Caki2 (cell line): ENCODE data around the gene ITPRIP. TPM values are rescaled to one million over a fixed set of nuclear protein-coding genes. Genes with fewer than 3 reads are reported as not detected.

Experiments
- DNase-seq: peaks from one replicate; pipeline ENCODE4 v3.0.0-alpha.2; 2015; ENCODE audit warnings: low read depth
- in situ Hi-C: cut with HindIII; loops from 2 replicates; pipeline ENCODE4 v1.10.0; 2016; ENCODE audit warnings: low sequenced_read_pairs, low pct_unique_long_range_greater_than_20kb, mixed read lengths
- total RNA-seq: library from RNA; depleted of rRNA; stranded (reverse); fragments of >200 nt; shearing (Covaris generic); gene quantifications from 2 replicates; pipeline ENCODE4 v1.2.3, GENCODE V29; 2014; ENCODE audit warnings: low replicate concordance; rRNA removed

Gene ITPRIP, protein sequence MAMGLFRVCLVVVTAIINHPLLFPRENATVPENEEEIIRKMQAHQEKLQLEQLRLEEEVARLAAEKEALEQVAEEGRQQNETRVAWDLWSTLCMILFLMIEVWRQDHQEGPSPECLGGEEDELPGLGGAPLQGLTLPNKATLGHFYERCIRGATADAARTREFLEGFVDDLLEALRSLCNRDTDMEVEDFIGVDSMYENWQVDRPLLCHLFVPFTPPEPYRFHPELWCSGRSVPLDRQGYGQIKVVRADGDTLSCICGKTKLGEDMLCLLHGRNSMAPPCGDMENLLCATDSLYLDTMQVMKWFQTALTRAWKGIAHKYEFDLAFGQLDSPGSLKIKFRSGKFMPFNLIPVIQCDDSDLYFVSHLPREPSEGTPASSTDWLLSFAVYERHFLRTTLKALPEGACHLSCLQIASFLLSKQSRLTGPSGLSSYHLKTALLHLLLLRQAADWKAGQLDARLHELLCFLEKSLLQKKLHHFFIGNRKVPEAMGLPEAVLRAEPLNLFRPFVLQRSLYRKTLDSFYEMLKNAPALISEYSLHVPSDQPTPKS
- 16.6 and 18.3 TPM in 2 replicates for total RNA-seq

DNA sequence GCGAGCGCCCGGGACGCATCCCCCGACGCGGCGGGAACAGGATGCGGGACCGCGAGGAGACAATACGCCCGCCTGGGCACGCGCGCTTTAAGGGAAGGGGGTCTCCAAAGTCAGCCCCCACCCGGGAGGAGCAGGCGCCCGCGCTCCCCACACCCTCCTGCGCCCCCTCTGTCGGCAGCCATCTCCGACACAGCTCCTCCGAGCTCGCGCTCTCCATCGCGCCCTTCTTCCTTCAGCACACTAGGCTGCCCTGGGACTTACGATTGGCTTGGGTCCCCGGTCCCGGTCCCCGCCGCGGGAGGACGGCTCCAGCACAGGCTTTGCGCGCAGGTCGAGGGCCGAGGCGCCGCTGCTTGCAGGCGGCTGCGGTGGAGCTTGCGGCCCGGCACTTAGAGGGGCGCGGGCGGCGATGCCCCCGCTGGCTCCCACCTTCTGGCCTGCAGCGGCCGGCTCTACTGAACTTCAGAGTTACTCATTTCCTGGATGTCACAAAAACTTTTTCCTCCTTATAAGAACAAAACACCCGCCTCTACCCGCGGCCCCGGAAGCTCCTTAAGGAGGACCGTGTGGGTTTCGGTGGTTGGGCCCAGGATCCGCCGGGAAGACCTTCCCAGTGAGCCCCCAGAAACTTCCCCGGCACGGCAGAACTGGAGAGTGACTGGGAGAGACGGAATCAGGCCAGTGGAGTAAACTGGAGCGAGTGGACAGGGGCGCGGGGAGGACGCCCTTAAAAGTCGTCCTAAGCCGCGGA, at the start of gene ITPRIP:
Gene ITPRIP, minus strand, starts transcription at position 481 of the 751 bp plus-strand sequence. CDS start 22,414 bp downstream, outside the sequence.
- in situ Hi-C loops, result no loop called here
- peak; percentile 84 for DNase-seq

DNA sequence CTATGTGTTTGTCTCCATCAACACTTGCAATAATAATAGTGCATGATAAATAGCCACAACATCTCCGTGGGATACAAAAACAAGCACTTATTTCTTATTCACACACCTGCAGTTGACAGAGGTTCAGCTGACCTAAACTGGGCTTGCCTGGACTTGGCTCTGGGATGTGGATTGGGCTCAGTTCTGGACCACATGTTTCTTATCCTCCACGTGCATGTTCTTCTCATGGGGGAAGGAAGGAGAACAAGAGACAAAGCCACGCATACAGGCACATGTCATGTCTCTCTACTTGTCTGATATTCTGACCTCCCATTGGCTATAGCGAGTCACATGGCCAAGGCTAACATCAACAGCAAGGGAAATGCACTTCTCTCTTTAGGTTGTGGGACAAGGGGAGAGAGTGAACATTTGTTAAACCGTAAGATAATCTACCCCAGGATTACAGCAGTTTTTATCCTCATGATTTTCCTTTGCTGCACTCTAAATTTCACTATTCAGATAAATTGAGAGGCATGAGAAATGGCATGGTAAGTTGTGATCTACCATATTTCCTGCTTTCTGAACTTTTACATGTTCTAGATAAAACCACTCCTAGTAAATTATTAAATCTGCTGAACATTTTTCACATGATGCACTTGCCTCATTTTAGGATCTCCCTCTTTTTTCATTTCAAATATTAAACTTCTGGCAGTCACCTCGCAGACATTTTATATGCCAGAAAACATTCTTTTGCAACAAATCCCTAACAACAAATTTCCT, 49.0 kb upstream of the ITPRIP start:
- in situ Hi-C loops, result no loop called here
- DNase-seq, result no peak

DNA sequence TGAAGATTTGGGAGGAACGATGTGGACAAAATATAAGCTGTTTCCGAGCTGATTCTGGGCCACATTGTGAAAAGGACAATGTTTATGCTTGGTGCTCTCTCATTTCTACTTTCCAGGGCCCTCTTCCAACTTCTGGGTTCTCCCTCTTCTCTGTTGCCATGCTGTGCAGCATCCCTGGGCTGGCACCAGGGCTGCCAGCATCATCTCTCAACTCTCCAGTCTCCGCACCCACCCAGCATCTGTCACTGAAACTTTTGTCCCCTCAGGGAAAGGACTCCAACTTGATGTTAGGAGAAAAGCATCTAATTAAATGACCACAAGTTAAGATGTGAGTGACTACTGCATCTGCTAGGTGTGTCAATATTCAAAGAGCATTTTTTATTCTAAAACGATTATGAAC, 42.1 kb upstream of the ITPRIP start:
- no peak for DNase-seq
- in situ Hi-C loops, result no loop called here

DNA sequence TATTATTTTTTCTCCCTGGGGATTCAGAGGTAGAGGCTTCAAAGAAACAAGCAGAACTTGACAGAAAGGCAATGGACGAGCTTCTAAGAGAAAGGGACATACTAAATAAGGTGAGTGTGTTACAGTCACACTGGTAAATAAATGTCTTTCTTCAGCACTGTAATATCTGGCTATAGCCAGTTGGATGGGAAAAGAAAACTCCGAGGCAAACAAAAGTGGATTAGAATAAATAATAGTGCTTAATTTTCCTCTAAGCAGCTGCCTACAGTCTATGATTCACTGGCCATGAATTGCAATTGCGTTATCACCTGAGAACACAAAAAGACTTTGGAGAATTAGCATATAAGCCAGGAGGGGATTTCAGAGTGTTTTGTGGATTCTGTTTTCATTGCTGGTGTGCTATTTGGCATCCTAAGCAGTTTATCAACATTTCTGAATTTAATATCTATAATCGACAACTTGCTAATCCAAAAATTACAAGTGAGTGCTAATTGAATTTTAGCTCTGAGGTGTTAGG, 38.6 kb upstream of the ITPRIP start:
- DNase-seq, result no peak
- in situ Hi-C loops, result no loop called here

DNA sequence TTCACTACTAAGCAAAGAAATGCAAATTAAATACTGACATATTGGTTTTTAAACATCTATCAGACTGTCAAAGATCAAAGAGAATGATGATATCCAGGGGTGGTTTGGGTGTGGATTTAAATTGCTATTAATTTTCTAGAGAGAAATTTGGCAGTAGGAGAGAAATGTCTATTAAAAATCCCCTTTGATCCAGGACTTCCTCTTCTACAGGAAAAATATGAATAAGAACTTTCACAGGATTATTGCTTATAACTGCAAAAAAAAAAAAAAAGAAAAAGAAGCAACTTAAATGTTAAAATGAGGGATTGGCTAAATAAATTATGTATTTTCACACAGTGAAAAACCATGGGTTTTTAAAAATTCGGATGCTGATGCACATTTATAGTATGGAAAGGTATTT, 36.3 kb upstream of the ITPRIP start:
- DNase-seq, result no peak
- in situ Hi-C loops, result no loop called here

DNA sequence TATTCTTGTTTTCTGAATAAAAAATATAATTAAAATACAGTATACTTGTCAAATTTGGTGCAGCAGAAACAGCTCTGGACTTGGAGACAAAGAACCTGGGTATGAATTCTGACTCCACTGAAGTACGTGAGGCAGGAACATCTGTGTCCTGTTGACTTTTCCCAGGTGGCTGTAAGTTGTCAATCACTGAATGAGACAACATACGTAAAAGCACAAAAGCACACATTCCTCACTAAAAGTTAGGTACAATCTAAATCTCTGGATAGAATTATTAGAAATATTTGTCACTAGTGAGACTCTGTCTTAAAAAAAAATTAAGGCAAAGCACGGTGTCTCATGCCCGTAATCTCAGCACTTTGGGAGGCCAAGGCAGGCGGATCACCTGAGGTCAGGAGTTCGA, 33.5 kb upstream of the ITPRIP start:
- in situ Hi-C loops, result no loop called here
- no peak for DNase-seq

DNA sequence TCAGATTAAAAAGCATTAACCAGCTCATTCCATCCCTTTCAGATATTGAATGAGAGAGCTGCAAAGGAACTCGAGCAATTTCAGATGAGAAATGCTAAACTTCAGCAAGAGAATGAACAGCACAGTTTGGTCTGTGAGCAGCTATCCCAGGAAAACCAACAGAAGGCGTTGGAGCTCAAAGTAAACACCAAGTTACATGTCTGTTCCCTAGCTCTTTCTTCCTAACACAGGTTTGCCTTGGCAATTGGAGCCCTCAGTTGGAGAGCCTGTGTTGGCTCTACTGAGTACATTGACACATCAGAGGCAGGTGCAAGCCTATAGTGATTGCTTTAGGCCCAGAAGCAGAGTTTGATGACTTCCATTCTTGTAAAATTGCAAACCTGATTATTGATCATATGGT, 30.1 kb upstream of the ITPRIP start:
- in situ Hi-C loops, result no loop called here
- DNase-seq, result no peak

DNA sequence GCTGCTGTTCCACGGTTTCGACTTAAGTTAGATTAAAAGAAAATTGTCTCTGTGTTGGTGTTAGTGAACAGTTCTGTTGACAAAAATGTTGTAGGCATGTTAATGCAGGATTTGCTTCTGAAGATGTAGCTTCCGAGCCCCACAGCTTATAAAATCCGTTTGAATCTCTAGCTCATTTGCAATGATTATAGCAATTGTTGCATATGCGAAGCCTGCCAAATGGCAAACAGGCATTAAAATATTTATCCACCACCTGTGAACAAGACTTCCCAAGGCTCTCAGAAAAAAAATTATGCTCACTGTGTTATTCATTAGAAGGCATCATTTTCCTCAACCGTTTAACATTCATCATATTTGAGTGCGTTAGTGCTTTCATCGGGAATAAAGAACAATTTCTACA, 29.6 kb upstream of the ITPRIP start:
- no peak for DNase-seq
- in situ Hi-C loops, result no loop called here

DNA sequence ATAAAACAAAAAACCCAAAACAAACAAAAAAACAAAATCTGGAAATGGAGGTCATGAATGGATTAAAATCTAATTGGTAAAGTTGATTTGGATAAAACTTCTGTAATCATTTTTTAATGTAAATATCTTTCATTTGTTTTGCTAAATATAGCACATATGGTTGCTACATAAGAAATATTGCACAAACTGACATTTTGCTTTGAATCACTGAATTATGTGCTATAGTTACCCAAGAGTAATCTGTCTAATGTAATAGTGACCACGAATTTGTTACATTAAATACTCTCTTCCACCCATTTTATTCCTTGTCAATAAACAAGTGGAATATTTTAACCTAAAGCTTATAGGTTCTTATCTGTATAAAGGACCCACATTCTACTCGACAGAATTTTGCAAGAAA, 21.5 kb upstream of the ITPRIP start:
- DNase-seq, result no peak
- in situ Hi-C loops, result no loop called here

DNA sequence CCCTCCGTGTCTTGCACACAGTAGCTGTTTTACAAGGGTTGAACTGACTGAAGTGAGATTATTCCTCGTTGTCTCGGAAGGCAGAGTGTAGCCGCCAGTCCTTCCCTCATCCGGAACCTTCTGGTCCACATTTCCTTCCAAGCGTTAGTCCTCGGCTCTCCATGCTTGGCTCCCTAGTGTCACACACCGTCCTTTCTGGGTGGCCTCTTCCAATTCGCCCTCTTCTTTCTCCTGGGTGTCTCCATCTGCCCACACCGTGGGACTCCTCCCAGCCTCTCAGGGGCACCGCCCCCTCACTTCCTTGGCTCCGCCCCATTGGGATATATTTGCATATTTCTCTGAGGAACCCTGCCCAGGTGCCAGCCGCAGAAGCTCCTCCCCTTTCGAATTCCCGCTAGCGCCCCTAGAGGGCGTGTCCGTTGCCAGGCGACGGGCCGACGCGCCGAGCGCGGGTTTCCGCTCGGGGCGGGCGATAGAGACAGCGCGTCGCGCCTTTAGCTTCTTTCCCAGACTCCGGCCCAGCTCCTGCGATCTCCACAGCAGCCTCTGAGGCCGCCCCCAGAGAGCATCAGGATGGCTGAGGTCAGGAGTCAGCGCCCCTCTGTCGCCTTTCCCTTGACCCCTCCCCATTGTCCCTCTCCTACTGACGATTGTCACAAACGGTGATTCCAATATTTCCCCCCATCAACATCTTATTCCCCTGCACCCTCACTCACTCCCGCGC, 15.2 kb upstream of the ITPRIP start, which contains the start of gene CFAP58:
Gene CFAP58, plus strand, starts transcription at position 509 of the 724 bp plus-strand sequence. Its CDS starts 65 bp downstream, at position 574.
- in situ Hi-C loops, result no loop called here
- peak; percentile 95 for DNase-seq

DNA sequence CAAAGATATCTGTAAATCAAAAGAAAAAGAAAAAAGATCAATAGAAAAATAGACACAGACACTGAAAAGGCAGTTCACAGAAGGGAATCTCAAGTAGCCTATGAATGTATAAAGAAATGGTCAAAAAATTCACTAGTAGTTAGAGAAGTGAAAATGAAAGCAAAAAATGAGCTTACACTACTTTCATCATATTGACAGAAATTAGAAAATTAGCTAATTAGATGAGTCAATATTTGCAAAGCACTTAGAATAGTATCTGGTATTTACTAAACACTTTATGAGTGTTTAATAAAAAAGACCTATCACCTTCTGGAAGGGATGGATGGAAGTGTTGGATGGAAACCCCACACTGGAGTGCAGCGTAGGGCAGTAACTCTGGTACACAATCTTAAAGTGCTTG, 13.7 kb upstream of the ITPRIP start:
- no peak for DNase-seq
- in situ Hi-C loops, result no loop called here

DNA sequence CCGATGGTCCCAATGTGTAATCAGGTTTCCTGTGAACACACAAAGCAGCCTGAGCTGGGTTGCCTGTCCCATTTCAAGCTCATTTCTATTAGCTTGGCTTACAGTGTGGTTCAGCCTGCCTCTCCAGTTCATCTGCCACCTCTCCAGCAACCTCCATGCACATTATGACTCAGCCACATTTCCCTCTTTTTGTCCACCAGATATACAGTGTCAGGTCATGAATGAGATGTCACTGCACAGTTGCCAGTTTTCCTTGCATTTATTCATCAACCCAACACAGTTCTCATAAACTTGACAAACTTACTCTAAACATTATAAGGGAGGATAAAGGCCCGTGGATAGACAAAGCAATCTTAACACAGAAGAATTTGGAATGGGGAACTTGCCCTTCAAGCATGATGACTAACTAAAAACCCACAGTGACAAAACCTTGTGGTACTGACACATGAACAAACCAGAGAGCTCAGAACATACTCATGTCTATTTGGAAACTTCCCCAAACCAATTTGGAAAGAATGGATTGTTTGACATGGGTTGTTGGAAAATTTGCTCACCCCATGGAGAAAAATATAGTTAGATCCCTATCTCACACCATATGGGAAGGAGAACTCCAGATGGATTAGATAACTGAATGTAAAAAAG, 12.9 kb upstream of the ITPRIP start:
- in situ Hi-C loops, result no loop called here
- no peak for DNase-seq

DNA sequence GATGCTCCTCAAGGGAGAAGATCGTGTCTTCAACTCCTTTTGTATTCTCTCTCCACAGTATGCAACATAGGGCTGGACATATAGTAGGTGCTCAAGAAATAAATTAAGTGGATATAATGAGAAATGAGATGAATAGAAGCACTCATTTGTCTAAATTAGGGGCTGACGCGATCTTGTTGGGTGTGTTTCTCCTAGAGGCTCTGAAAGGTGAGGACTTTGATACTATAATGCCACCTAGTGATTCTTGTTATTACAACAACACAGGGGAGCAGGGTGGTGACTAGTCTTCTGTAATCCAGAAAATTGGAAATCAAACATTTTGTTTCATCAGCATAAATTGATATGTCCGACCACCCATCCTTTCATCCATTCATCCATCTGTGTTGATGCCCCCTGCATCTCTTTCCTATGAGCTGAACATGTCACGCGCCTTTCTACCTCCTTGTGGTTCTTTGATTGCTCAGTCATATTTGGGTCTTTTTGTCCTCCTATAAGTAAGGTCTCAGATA, 11.9 kb upstream of the ITPRIP start:
- DNase-seq, result peak; percentile 61
- in situ Hi-C loops, result no loop called here

DNA sequence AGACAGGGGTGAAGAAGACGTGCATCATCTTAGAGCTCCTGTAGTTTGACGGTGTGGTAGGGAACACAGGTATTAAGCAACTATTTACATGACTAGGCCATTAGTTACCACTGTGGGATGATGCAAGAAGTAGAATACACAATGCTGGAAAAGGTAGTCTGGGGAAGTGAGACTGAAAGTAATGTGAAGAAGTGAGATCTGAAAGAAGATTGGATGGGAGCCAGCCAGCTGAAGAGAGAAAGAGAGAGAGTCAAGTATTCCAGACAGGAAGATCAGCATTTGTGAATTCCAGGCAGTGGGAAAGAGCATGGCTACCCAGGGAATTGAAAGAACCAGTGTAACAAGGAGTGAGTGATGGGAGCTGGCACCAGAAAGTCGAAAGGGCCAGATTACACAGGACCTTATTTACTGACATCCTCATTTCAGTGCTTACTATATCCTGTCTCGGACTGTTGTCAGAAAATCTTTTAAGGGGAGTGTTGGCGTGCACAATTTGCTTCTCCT, 11.4 kb upstream of the ITPRIP start:
- in situ Hi-C loops, result no loop called here

DNA sequence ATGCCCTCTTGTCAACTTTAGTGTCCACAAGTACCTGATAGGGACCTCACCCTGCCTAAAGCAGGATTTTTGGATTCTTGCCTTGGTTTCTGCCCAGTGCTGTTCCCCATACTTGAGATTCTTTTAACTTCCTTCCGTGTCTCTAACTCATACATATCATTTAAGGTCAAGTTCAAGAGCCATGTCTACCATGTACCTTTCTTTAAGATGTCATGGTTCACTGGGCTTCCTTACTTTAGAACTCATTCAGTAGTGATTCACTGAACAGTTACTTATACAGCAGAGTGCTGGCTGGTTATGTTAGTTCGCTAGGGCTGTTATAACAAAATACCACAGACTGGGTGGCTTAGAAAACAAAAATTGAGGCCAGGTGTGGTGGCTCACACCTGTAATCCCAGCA, 10.3 kb upstream of the ITPRIP start:
- peak; percentile 19 for DNase-seq
- in situ Hi-C loops, result no loop called here

More for the DNA sequence above, 11.4 kb upstream of the ITPRIP start:
- peak; percentile 48 for DNase-seq

DNA sequence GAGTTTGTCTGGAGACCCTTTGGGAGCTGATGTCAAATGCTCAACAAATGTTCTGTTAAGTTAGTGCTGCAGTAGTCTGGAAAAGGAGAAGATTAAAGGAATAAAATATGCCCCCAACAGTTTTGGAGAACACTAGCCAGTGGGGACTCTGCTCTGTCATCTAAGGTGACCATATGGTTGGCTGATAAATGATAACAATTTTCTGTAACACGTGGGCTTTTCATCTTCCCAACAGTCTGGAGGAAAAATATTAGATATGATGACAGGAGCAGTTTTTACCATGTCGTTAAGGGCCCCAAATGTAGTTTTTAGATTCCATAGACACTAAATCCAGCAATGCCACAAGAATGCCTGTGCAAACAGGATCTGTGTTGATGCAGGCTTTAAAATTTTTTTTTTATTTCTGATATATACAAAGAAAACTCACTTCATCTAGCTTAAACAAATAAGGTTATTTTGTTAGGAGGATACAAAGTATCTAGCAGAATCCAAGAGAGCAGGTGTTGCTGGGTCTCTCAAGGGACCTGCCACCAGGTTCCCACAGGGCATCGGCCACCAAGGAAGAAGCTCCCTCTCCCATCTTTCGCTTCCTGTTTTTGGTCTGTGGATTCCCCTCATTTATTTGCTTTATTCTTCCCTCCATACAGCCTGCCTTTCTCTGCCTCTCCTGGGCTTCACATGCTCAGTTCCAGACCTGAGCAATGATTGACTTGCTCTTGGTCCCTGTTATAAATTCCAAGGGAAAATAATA, 9.2 kb upstream of the ITPRIP start:
- in situ Hi-C loops, result no loop called here
- no peak for DNase-seq
